Smooth muscle cell (in vitro differentiated cells): ENCODE data around the gene MYO16. TPM values are rescaled to one million over a fixed set of nuclear protein-coding genes. Genes with fewer than 3 reads are reported as not detected.

Experiments used
- DNase-seq: peaks from one replicate; lab custom pipeline; 2025; ENCODE audit not compliant: unreplicated experiment; lab: John Stamatoyannopoulos, UW
- H2AFZ ChIP-seq: fragments of 200-600 bp; sonication (generic); 2 replicates; pipeline ENCODE4 v1.6.0; 2016; ENCODE audit warnings: antibody characterized with exemption, low read depth, mild to moderate bottlenecking
- H3F3A ChIP-seq: fragments of 200-600 bp; sonication (generic); 2 replicates; pipeline ENCODE4 v1.6.0; 2017; ENCODE audit warnings: antibody characterized with exemption, low read depth
- H3K27ac ChIP-seq: fragments of 200-600 bp; sonication (generic); 2 replicates; pipeline ENCODE4 v1.5.1; 2016; ENCODE audit warnings: low read depth, mild to moderate bottlenecking
- H3K27me3 ChIP-seq: fragments of 200-600 bp; sonication (generic); 2 replicates; pipeline ENCODE4 v1.6.1; 2016; ENCODE audit warnings: low read depth, mild to moderate bottlenecking
- H3K36me3 ChIP-seq: fragments of 200-600 bp; sonication (generic); 2 replicates; pipeline ENCODE4 v1.5.1; 2016; ENCODE audit warnings: low read depth
- H3K4me1 ChIP-seq: fragments of 200-600 bp; sonication (generic); 2 replicates; pipeline ENCODE4 v1.5.1; 2016; ENCODE audit warnings: low read depth
- H3K4me2 ChIP-seq: fragments of 200-600 bp; sonication (generic); 2 replicates; pipeline ENCODE4 v1.6.0; 2016; ENCODE audit warnings: mild to moderate bottlenecking
- H3K4me3 ChIP-seq: fragments of 200-600 bp; sonication (generic); 2 replicates; pipeline ENCODE4 v1.5.1; 2016; ENCODE audit warnings: mild to moderate bottlenecking
- H3K79me2 ChIP-seq: fragments of 200-600 bp; sonication (generic); 2 replicates; pipeline ENCODE4 v1.6.0; 2016; ENCODE audit warnings: low read depth, mild to moderate bottlenecking
- H3K9ac ChIP-seq: fragments of 200-600 bp; sonication (generic); 2 replicates; pipeline ENCODE4 v1.6.0; 2016; ENCODE audit warnings: low read depth
- H3K9me3 ChIP-seq: fragments of 200-600 bp; sonication (generic); replicated peaks from 2 replicates; pipeline ENCODE4 v1.5.1; 2016; ENCODE audit warnings: low read depth
- H4K20me1 ChIP-seq: fragments of 200-600 bp; sonication (generic); 2 replicates; pipeline ENCODE4 v1.6.0; 2016; ENCODE audit warnings: low read depth
- CTCF ChIP-seq: fragments of 200-600 bp; sonication (generic); IDR thresholded peaks from 2 replicates; pipeline ENCODE4 v1.5.1; 2017; ENCODE audit warnings: borderline replicate concordance, mild to moderate bottlenecking, antibody characterized with exemption; ENCODE audit not compliant: insufficient read depth, poor library complexity, severe bottlenecking
- WGBS: methylation state at CpG from one replicate; pipeline ENCODE4 v1.1.7; 2016; ENCODE audit warnings: low lambda C conversion rate; 5-methylcytosine and 5-hydroxymethylcytosine counted together
- polyA plus RNA-seq: library from polyadenylated mRNA; unstranded; fragments of >200 nt; fragmentation: Nextera tagmentation; extraction: Ambion mirVana; gene quantifications from 2 replicates; pipeline ENCODE4 v1.2.1, GENCODE V29; 2016
- total RNA-seq: library from RNA; depleted of rRNA; stranded (reverse); fragments of >200 nt; gene quantifications from 2 replicates; pipeline ENCODE4 v1.2.3, GENCODE V29; 2014

MYO16 gene
- total and polyA plus RNA-seq, 2 experiments from 2014 or later = not detected

GRCh38 chr13:108993346-108993745, 363.9 kb downstream of the MYO16 start:
- Histone ChIP-seq H3K27me3 (no peaks in the 10 kb centered on the region), H3F3A (no peaks in the 10 kb centered on the region), H2AFZ (no peak overlapping the region), H3K4me2 (no peak overlapping the region), H4K20me1 (no peaks in the 10 kb centered on the region), H3K9ac (no peak overlapping the region), H3K4me3 (no peak overlapping the region), H3K4me1 (no peaks in the 10 kb centered on the region), H3K9me3 (no peaks in the 10 kb centered on the region), H3K79me2 (no peaks in the 10 kb centered on the region), H3K27ac (no peak overlapping the region), H3K36me3 (no peaks in the 10 kb centered on the region)
- no peak for TF ChIP-seq CTCF
- WGBS = 40% methylated on average over 5 of the region's 5 CpGs
- no peak for DNase-seq

GRCh38 chr13:108996430-108996829, 367.0 kb downstream of the MYO16 start:
- H3K27me3 ChIP-seq = no peaks in the 10 kb centered on the region
- H3K27ac ChIP-seq = no peak overlapping the region
- H3K4me1 ChIP-seq = no peaks in the 10 kb centered on the region
- no peaks in the 10 kb centered on the region for H3K36me3 ChIP-seq
- TF ChIP-seq CTCF = no peak
- H3F3A ChIP-seq = no peaks in the 10 kb centered on the region
- no peaks in the 10 kb centered on the region for H3K79me2 ChIP-seq
- no peak overlapping the region for H3K9ac ChIP-seq
- no peak overlapping the region for H3K4me2 ChIP-seq
- no peak overlapping the region for H3K4me3 ChIP-seq
- no peak for DNase-seq
- H4K20me1 ChIP-seq = no peaks in the 10 kb centered on the region
- no peak overlapping the region for H2AFZ ChIP-seq
- no peaks in the 10 kb centered on the region for H3K9me3 ChIP-seq

GRCh38 chr13:109000207-109000606, 370.8 kb downstream of the MYO16 start:
- no peaks in the 10 kb centered on the region for H3F3A ChIP-seq
- TF ChIP-seq CTCF = no peak
- H4K20me1 ChIP-seq = no peaks in the 10 kb centered on the region
- DNase-seq = no peak
- peaks cover 4% of the 10 kb centered on the region for H3K27me3 ChIP-seq
- no peaks in the 10 kb centered on the region for H3K4me1 ChIP-seq
- no peak overlapping the region for H3K9ac ChIP-seq
- no peak overlapping the region for H3K4me2 ChIP-seq
- H3K9me3 ChIP-seq = no peaks in the 10 kb centered on the region
- no peaks in the 10 kb centered on the region for H3K36me3 ChIP-seq
- no peaks in the 10 kb centered on the region for H3K79me2 ChIP-seq
- H3K27ac ChIP-seq = no peak overlapping the region
- no peak overlapping the region for H2AFZ ChIP-seq
- WGBS = 21% methylated on average over 2 of the region's 2 CpGs
- H3K4me3 ChIP-seq = no peak overlapping the region

- H3K4me3 ChIP-seq = no peak overlapping the region
- no peaks in the 10 kb centered on the region for H3K79me2 ChIP-seq
- no peak overlapping the region for H3K9ac ChIP-seq
- H3F3A ChIP-seq = no peaks in the 10 kb centered on the region
- peaks cover 4% of the 10 kb centered on the region for H3K27me3 ChIP-seq
- no peak for DNase-seq
- no peaks in the 10 kb centered on the region for H3K9me3 ChIP-seq
- TF ChIP-seq CTCF = no peak
- no peaks in the 10 kb centered on the region for H3K36me3 ChIP-seq
- no peak overlapping the region for H2AFZ ChIP-seq
- no peaks in the 10 kb centered on the region for H4K20me1 ChIP-seq
- 89% methylated on average over 2 of the region's 2 CpGs for WGBS
- no peaks in the 10 kb centered on the region for H3K4me1 ChIP-seq
- H3K27ac ChIP-seq = no peak overlapping the region
- H3K4me2 ChIP-seq = no peak overlapping the region
These were observed 373.5 kb downstream of the MYO16 start for GRCh38 chr13:109002934-109003333.
